H9 (cell line): ENCODE results near the gene SEC24C. TPM values are rescaled to one million over a fixed set of nuclear protein-coding genes. Genes with fewer than 3 reads are reported as not detected.

Experiments
- DNase-seq: peaks from one replicate; pipeline ENCODE4 v3.0.0-alpha.2; 2017
- H2AFZ ChIP-seq: one replicate; pipeline ENCODE4 v1.6.1; 2013; ENCODE audit warnings: mild to moderate bottlenecking, low read length, control low read depth, moderate library complexity
- H2AK5ac ChIP-seq: 2 replicates; pipeline ENCODE4 v1.6.1; 2013; ENCODE audit warnings: low read length, control low read depth, mixed read lengths; ENCODE audit not compliant: insufficient read length
- H2BK120ac ChIP-seq: one replicate; pipeline ENCODE4 v1.6.1; 2013; ENCODE audit warnings: low read depth, mild to moderate bottlenecking, low read length, control low read depth, inconsistent platforms; ENCODE audit not compliant: poor library complexity, severe bottlenecking
- H2BK12ac ChIP-seq: 2 replicates; pipeline ENCODE4 v1.6.1; 2013; ENCODE audit warnings: low read length, control low read depth, mixed read lengths, low read depth; ENCODE audit not compliant: insufficient read length
- H2BK15ac ChIP-seq: 2 replicates; pipeline ENCODE4 v1.6.1; 2013; ENCODE audit warnings: low read depth, low read length, control low read depth
- H2BK20ac ChIP-seq: one replicate; pipeline ENCODE4 v1.6.1; 2013; ENCODE audit warnings: low read depth, mild to moderate bottlenecking, low read length, control low read depth, inconsistent platforms; ENCODE audit not compliant: poor library complexity, severe bottlenecking
- H2BK5ac ChIP-seq: 2 replicates; pipeline ENCODE4 v1.6.1; 2013; ENCODE audit warnings: low read length, control low read depth, mixed read lengths; ENCODE audit not compliant: insufficient read length
- H3K14ac ChIP-seq: 2 replicates; pipeline ENCODE4 v1.6.1; 2013; ENCODE audit warnings: low read length, control low read depth; ENCODE audit not compliant: insufficient read depth
- H3K18ac ChIP-seq: 2 replicates; pipeline ENCODE4 v1.6.1; 2013; ENCODE audit warnings: low read depth, mild to moderate bottlenecking, mixed read lengths, low read length, control low read depth; ENCODE audit not compliant: insufficient read length
- H3K23ac ChIP-seq: 2 replicates; pipeline ENCODE4 v1.6.1; 2013; ENCODE audit warnings: low read length, control low read depth, mixed read lengths, low read depth; ENCODE audit not compliant: insufficient read length
- H3K23me2 ChIP-seq: 2 replicates; pipeline ENCODE4 v1.6.1; 2013; ENCODE audit warnings: low read depth, mild to moderate bottlenecking, mixed read lengths, low read length, control low read depth; ENCODE audit not compliant: insufficient read length, poor library complexity, severe bottlenecking
- H3K27ac ChIP-seq: 2 replicates; pipeline ENCODE4 v1.5.1; 2013; ENCODE audit warnings: low read length, control low read depth, mixed read lengths, low read depth; ENCODE audit not compliant: insufficient read length
- H3K27me3 ChIP-seq: 2 replicates; pipeline ENCODE4 v1.6.1; 2013; ENCODE audit warnings: low read length, control low read depth, inconsistent platforms; ENCODE audit not compliant: insufficient read depth
- H3K4ac ChIP-seq: 2 replicates; pipeline ENCODE4 v1.6.1; 2013; ENCODE audit warnings: low read depth, mild to moderate bottlenecking, control low read depth, inconsistent platforms, low read length, moderate library complexity
- H3K4me1 ChIP-seq: 2 replicates; pipeline ENCODE4 v1.6.1; 2013; ENCODE audit warnings: low read length, control low read depth, inconsistent platforms; ENCODE audit not compliant: insufficient read depth
- H3K4me2 ChIP-seq: 2 replicates; pipeline ENCODE4 v1.6.1; 2013; ENCODE audit warnings: low read length, control low read depth, mixed read lengths; ENCODE audit not compliant: insufficient read length, insufficient read depth
- H3K56ac ChIP-seq: 2 replicates; pipeline ENCODE4 v1.6.1; 2013; ENCODE audit warnings: low read depth, mild to moderate bottlenecking, mixed read lengths, low read length, control low read depth; ENCODE audit not compliant: insufficient read length
- H3K79me1 ChIP-seq: 2 replicates; pipeline ENCODE4 v1.6.1; 2013; ENCODE audit warnings: low read depth, mild to moderate bottlenecking, moderate library complexity, low read length, control low read depth, inconsistent platforms; ENCODE audit not compliant: insufficient read depth, poor library complexity, severe bottlenecking
- H3K79me2 ChIP-seq: 2 replicates; pipeline ENCODE4 v1.6.1; 2013; ENCODE audit warnings: low read length, control low read depth, inconsistent platforms; ENCODE audit not compliant: insufficient read depth
- H3K9ac ChIP-seq: 2 replicates; pipeline ENCODE4 v1.6.1; 2013; ENCODE audit warnings: low read length, control low read depth, mixed read lengths; ENCODE audit not compliant: insufficient read length; ENCODE audit errors: extremely low read depth
- H3K9me3 ChIP-seq: one replicate; pipeline ENCODE4 v1.6.1; 2013; ENCODE audit warnings: low read depth, low read length, inconsistent platforms; ENCODE audit not compliant: control insufficient read depth
- H3T11ph ChIP-seq: one replicate; pipeline ENCODE4 v1.6.1; 2013; ENCODE audit warnings: mild to moderate bottlenecking, low read length, control low read depth, inconsistent platforms
- H4K20me1 ChIP-seq: one replicate; pipeline ENCODE4 v1.6.1; 2013; ENCODE audit not compliant: control insufficient read depth, insufficient read length, insufficient read depth
- H4K5ac ChIP-seq: 2 replicates; pipeline ENCODE4 v1.6.1; 2013; ENCODE audit warnings: low read depth, mild to moderate bottlenecking, mixed read lengths, low read length, control low read depth; ENCODE audit not compliant: insufficient read length
- H4K8ac ChIP-seq: replicated peaks from 2 replicates; pipeline ENCODE4 v1.6.1; 2013; ENCODE audit warnings: low read length, control low read depth, mixed read lengths, low read depth; ENCODE audit not compliant: insufficient read length
- H4K91ac ChIP-seq: 2 replicates; pipeline ENCODE4 v1.6.1; 2013; ENCODE audit warnings: low read depth, mild to moderate bottlenecking, moderate library complexity, mixed read lengths, low read length, control low read depth; ENCODE audit not compliant: insufficient read length
- H3K27ac Mint-ChIP-seq, 3 experiments: 2 replicates in 2 of 3; 3 replicates in 1 of 3; pipeline ENCODE4 v1.8.0; 2020 to 2021; ENCODE audit warnings: mixed read lengths in 3 of 3, mild to moderate bottlenecking in 1 of 3, moderate library complexity in 1 of 3
- H3K27me3 Mint-ChIP-seq: 2 replicates; pipeline ENCODE4 v1.8.0; 2021; ENCODE audit warnings: low read depth, mild to moderate bottlenecking, moderate library complexity, mixed read lengths
- H3K36me3 Mint-ChIP-seq, 3 experiments: 2 replicates in 2 of 3; 3 replicates in 1 of 3; pipeline ENCODE4 v1.8.0; 2020 to 2021; ENCODE audit warnings: low read depth in 3 of 3, mixed read lengths in 3 of 3; ENCODE audit not compliant: insufficient read depth in 1 of 3
- H3K4me1 Mint-ChIP-seq, 2 experiments: 2 replicates each; pipeline ENCODE4 v1.8.0; 2020; ENCODE audit warnings: mixed read lengths in 2 of 2
- H3K4me3 Mint-ChIP-seq, 2 experiments: 2 replicates in 1 of 2; 3 replicates in 1 of 2; pipeline ENCODE4 v1.8.0; 2020 to 2021; ENCODE audit warnings: mild to moderate bottlenecking in 2 of 2, mixed read lengths in 2 of 2, moderate library complexity in 1 of 2
- H3K9me3 Mint-ChIP-seq, 2 experiments: 2 replicates in 1 of 2; 3 replicates in 1 of 2; pipeline ENCODE4 v1.8.0; 2020; ENCODE audit warnings: mild to moderate bottlenecking in 2 of 2, mixed read lengths in 2 of 2, moderate library complexity in 1 of 2
- WGBS: extraction: QIAGEN DNeasy Blood & Tissue Kit; methylation state at CpG from one replicate; pipeline ENCODE4 v1.1.7; 2013; ENCODE audit warnings: missing lambda C conversion rate, low lambda C conversion rate, mixed read lengths; ENCODE audit not compliant: insufficient read length; ENCODE audit errors: extremely low coverage; 5-methylcytosine and 5-hydroxymethylcytosine counted together
- total RNA-seq: library from RNA; stranded (reverse); gene quantifications from 2 replicates; pipeline ENCODE4 v1.2.1, GENCODE V29; 2021
- TF ChIP-seq, protein P1 (sequence below): fragments of 200-600 bp; sonication (generic); conservative IDR thresholded peaks from 3 replicates; pipeline ENCODE4 v1.8.0; 2021; ENCODE audit warnings: antibody characterized with exemption, mild to moderate bottlenecking

SEC24C gene
- total RNA-seq, 1 experiment from 2014 or later, result 62.4 TPM

DNA sequence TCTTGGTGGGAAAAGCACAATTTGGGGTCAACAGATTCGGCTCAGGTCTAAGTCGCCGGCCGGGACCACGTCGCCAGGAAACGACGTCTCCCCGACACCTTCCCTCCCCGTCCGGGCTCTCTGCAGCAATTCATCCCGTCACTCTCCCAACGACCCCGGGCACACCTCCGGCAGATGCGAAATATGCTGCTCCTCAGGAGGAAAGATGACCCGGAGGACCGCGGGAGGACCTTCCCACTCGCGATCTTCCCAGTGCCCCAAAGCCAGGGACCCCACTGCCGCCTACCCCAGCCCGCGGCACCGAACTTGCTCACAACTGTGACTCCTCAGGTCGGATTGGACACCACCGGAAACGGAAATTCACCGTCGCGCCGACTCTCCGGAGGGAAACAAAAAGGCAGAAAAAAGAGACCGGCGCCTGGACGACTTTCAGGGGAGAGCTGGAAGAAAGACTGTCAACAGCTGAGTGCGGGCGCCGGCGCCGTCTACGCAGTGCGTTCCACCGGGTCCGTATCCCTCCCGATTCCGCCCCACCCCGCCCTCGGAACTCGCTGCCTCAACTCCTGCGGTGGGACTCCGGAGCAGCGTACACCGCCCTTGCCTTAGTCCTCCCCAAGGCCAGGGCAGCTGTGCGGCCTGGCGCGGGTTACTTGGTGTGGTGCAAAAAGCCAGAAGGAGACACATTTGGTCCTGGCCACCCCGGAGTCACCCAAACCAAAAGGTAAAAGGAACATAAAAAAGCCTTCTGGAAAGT is 13.8 kb upstream of the SEC24C start:
- Histone ChIP-seq H3K18ac (peak overlapping the region; percentile 97), H3K79me2 (no peaks in the 10 kb centered on the region; the same call in 1 of the 2 replicates), H2BK12ac (no peak overlapping the region), H3K27me3 (no peaks in the 10 kb centered on the region), H4K5ac (peak overlapping the region; percentile 80), H2AK5ac (no peak overlapping the region), H3K56ac (no peak overlapping the region), H3K23me2 (no peaks in the 10 kb centered on the region), H2AFZ (peak overlapping the region; percentile 71), H3T11ph (no peak overlapping the region), H3K4me1 (no peaks in the 10 kb centered on the region), H4K20me1 (no peaks in the 10 kb centered on the region), H2BK120ac (no peak overlapping the region), H3K79me1 (peaks cover 5% of the 10 kb centered on the region), H2BK20ac (no peak overlapping the region), H3K9me3 (no peaks in the 10 kb centered on the region), H3K4ac (no peak overlapping the region), H2BK5ac (peak overlapping the region; percentile 88), H3K23ac (no peak overlapping the region), H3K9ac (peak overlapping the region; percentile 99), H3K14ac (peak overlapping the region; percentile 99), H4K91ac (no peak overlapping the region), H3K4me2 (peak overlapping the region; percentile 87), H3K27ac (no peak overlapping the region), H2BK15ac (no peak overlapping the region), H4K8ac (no peak overlapping the region)
- Mint-ChIP-seq H3K27me3 (no peaks in the 10 kb centered on the region), H3K4me3 (peak overlapping the region; percentile 96 to 98), H3K4me1 (peaks cover 2 to 3% of the 10 kb centered on the region in 2 experiments; a peak in 2 of 4 replicates), H3K9me3 (no peaks in the 10 kb centered on the region), H3K27ac (peak overlapping the region; percentile 99), H3K36me3 (peaks cover 7 to 29% (median 26%) of the 10 kb centered on the region in 3 experiments; a peak in 6 of 7 replicates)
- WGBS, result no CpG with 5 or more reads among the region's 58 CpGs
- TF ChIP-seq, protein P1, sequence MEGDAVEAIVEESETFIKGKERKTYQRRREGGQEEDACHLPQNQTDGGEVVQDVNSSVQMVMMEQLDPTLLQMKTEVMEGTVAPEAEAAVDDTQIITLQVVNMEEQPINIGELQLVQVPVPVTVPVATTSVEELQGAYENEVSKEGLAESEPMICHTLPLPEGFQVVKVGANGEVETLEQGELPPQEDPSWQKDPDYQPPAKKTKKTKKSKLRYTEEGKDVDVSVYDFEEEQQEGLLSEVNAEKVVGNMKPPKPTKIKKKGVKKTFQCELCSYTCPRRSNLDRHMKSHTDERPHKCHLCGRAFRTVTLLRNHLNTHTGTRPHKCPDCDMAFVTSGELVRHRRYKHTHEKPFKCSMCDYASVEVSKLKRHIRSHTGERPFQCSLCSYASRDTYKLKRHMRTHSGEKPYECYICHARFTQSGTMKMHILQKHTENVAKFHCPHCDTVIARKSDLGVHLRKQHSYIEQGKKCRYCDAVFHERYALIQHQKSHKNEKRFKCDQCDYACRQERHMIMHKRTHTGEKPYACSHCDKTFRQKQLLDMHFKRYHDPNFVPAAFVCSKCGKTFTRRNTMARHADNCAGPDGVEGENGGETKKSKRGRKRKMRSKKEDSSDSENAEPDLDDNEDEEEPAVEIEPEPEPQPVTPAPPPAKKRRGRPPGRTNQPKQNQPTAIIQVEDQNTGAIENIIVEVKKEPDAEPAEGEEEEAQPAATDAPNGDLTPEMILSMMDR, result no peak
- DNase-seq, result peak; percentile 95
